ENCODE data around the gene KIR2DL4.
"Not testable (repeated sequence)": the region's sequence is repeated elsewhere in the genome, so short reads cannot be mapped to it uniquely, and the experiment has no call there.

Gene KIR2DL4

DNA sequence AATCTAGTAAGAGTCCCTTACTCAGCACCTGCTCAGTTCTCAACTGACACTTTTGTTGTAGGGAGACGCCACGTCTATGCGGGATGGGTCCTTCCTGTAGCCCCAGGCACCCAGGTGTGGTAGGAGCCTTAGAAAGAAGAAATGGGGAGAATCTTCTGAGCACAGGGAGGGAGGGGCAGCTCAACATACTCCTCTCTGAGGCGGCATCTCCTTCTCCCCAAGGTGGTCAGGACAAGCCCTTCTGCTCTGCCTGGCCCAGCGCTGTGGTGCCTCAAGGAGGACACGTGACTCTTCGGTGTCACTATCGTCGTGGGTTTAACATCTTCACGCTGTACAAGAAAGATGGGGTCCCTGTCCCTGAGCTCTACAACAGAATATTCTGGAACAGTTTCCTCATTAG lies 1.2 kb downstream of the KIR2DL4 start:
- WGBS, 2 experiments (ENCODE audit: insufficient coverage in 2 of 2), result 79 to 85% methylated on average over 7 to 9 of the region's 10 CpGs

DNA sequence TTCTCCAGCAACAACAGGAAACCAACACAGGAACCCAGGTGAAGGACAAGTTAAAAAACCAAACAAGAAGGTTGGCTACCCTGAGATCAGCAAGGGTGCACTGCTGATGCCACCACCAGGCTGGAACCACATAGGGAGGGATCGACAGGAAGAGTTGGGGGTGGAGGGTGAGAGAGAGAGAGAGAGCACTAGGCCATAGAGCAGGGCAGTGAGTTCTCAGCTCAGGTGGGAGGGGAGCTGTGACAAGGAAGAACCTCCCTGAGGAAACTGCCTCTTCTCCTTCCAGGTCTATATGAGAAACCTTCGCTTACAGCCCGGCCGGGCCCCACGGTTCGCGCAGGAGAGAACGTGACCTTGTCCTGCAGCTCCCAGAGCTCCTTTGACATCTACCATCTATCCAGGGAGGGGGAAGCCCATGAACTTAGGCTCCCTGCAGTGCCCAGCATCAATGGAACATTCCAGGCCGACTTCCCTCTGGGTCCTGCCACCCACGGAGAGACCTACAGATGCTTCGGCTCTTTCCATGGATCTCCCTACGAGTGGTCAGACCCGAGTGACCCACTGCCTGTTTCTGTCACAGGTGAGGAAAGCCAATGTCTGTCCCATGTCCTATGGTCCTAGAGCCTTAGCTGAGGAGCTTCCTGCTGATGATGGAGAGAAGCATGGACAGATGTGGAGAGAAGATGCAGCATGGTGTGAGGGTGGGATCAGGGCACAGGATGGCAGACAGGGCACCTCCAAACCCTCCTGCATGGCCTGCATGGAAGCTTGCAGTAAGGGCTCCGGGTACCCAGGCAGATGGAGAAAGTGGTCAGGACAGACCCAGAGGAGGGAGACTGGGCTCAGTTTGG lies 2.5 kb downstream of the KIR2DL4 start:
- H3K4me1 ChIP-seq (ENCODE audit: control insufficient read depth, insufficient read depth, low read length, poor library complexity, severe bottlenecking), result no peaks in the 10 kb centered on the region
- 71 to 80% methylated on average over 10 to 13 of the region's 14 CpGs for WGBS, 2 experiments (ENCODE audit: insufficient coverage in 2 of 2)
- no peaks in the 10 kb centered on the region for H3K36me3 ChIP-seq (ENCODE audit: control insufficient read depth, insufficient read depth, low read length)
- peaks cover 64% of the 10 kb centered on the region for H3K9me3 ChIP-seq (ENCODE audit: control insufficient read depth, low read length)
- no peak overlapping the region for H3K4me3 ChIP-seq (ENCODE audit: extremely low read depth, insufficient read depth, low read length, poor library complexity, severe bottlenecking)
- H3K27ac ChIP-seq (ENCODE audit: low read depth, low read length, severe bottlenecking), result no peak overlapping the region

More for the DNA sequence above, 1.2 kb downstream of the KIR2DL4 start:
- Histone ChIP-seq H3K9me3 (ENCODE audit: control insufficient read depth, low read length) (peaks cover 53% of the 10 kb centered on the region), H3K4me3 (ENCODE audit: extremely low read depth, insufficient read depth, low read length, poor library complexity, severe bottlenecking) (no peak overlapping the region), H3K27ac (ENCODE audit: low read depth, low read length, severe bottlenecking) (no peak overlapping the region), H3K4me1 (ENCODE audit: control insufficient read depth, insufficient read depth, low read length, poor library complexity, severe bottlenecking) (no peaks in the 10 kb centered on the region), H3K36me3 (ENCODE audit: control insufficient read depth, insufficient read depth, low read length) (no peaks in the 10 kb centered on the region)

DNA sequence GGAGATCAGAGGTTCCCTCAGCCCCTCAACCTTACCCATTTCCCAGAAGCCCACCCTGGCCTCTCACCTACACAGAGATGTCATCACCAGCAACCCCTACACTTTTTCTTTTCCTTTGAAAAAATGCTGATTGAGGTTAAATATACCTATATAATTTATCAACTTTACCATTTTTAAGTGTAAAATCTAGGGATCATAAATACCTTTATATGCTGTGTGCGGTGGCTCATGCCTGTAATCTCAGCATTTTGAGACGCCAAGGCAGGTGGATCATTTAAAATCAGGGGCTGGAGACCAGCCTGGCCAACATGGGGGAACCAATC lies 3.1 kb downstream of the KIR2DL4 start:
- WGBS, 2 experiments (ENCODE audit: insufficient coverage in 2 of 2), result 58% methylated on average over 2 of the region's 2 CpGs; no CpG with 5 or more reads in 1 of the 2 experiments
- H3K36me3 ChIP-seq (ENCODE audit: control insufficient read depth, insufficient read depth, low read length), result no peaks in the 10 kb centered on the region

DNA sequence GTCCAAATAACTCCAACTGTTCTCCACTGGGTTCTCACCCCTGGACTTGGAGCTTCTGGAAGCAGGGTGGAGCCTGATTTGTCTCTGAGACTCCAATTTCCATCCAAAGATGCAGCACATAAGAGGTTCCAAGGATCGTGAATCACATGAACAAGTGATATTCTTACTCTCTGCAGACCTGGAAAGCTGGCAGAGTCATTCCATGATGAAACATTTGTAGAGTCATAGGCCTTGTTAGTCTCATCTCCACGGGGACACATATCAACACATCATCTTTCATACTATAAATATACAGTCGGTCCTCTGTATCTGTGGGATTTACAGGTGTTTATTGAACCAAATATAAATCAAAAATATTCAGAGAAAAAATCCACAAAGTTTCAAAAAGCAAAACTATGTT lies 11.2 kb downstream of the KIR2DL4 start:
- not testable (repeated sequence) for H3K4me1 ChIP-seq (ENCODE audit: control insufficient read depth, insufficient read depth, low read length, poor library complexity, severe bottlenecking); H3K27ac ChIP-seq (ENCODE audit: low read depth, low read length, severe bottlenecking); H3K36me3 ChIP-seq (ENCODE audit: control insufficient read depth, insufficient read depth, low read length); H3K4me3 ChIP-seq (ENCODE audit: extremely low read depth, insufficient read depth, low read length, poor library complexity, severe bottlenecking)
- WGBS, 2 experiments (ENCODE audit: insufficient coverage in 2 of 2), result no CpG with 5 or more reads among the region's 3 CpGs
- H3K9me3 ChIP-seq (ENCODE audit: control insufficient read depth, low read length), result peaks cover 67% of the 10 kb centered on the region

More for the DNA sequence above, 3.1 kb downstream of the KIR2DL4 start:
- H3K9me3 ChIP-seq (ENCODE audit: control insufficient read depth, low read length), result peaks cover 68% of the 10 kb centered on the region
- H3K27ac ChIP-seq (ENCODE audit: low read depth, low read length, severe bottlenecking), result no peak overlapping the region
- no peak overlapping the region for H3K4me3 ChIP-seq (ENCODE audit: extremely low read depth, insufficient read depth, low read length, poor library complexity, severe bottlenecking)
- no peaks in the 10 kb centered on the region for H3K4me1 ChIP-seq (ENCODE audit: control insufficient read depth, insufficient read depth, low read length, poor library complexity, severe bottlenecking)

DNA sequence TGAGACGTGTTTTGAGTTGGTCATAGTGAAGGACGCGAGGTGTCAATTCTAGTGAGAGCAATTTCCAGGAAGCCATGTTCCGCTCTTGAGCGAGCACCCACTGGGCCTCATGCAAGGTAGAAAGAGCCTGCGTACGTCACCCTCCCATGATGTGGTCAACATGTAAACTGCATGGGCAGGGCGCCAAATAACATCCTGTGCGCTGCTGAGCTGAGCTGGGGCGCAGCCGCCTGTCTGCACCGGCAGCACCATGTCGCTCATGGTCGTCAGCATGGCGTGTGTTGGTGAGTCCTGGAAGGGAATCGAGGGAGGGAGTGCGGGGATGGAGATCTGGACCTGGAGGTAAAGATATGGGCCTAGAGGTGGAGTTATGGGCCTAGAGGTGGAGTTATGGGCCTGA lies 12.8 kb downstream of the KIR2DL4 start, which contains the start of gene KIR3DL1:
Gene KIR3DL1, plus strand, starts transcription at position 218 of the 400 bp plus-strand sequence.
- WGBS, 2 experiments (ENCODE audit: insufficient coverage in 2 of 2), result 77 to 78% methylated on average over 4 to 10 of the region's 17 CpGs
- H3K4me3 ChIP-seq (ENCODE audit: extremely low read depth, insufficient read depth, low read length, poor library complexity, severe bottlenecking), result not testable (repeated sequence)

DNA sequence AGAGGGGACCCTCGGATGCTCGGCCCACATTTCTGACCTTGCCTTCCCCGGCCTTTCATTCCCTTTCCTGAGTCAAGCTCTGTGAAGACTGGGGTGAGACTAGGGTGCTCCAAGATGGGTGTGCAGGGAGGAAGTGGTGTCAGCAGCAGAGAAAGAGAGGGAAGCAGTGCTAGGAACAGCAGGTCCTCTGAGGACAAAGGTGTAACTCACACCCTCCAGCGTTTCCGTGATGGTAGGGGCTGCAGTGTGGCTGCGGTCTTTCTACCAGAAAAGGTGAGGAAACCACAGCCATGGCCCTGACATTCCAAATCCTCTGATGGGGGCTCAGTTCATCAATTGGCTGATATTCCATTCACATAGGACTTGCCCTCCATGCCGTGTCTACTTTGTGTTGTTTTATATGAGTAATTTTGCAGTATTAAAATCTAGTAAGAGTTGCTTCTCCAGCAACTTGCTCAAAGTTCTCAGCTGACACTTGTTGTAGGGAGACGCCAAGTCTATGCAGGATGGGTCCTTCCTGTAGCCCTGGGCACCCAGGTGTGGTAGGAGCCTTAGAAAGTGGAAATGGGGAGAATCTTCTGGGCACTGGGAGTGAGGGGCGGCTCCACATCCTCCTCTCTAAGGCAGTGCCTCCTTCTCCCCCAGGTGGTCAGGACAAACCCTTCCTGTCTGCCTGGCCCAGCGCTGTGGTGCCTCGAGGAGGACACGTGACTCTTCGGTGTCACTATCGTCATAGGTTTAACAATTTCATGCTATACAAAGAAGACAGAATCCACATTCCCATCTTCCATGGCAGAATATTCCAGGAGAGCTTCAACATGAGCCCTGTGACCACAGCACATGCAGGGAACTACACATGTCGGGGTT lies 14.5 kb downstream of the KIR2DL4 start:
- WGBS, 2 experiments (ENCODE audit: insufficient coverage in 2 of 2), result 79 to 80% methylated on average over 7 to 11 of the region's 15 CpGs
- no peaks in the 10 kb centered on the region for H3K4me1 ChIP-seq (ENCODE audit: control insufficient read depth, insufficient read depth, low read length, poor library complexity, severe bottlenecking)
- H3K4me3 ChIP-seq (ENCODE audit: extremely low read depth, insufficient read depth, low read length, poor library complexity, severe bottlenecking), result no peak overlapping the region
- no peaks in the 10 kb centered on the region for H3K36me3 ChIP-seq (ENCODE audit: control insufficient read depth, insufficient read depth, low read length)
- no peak overlapping the region for H3K27ac ChIP-seq (ENCODE audit: low read depth, low read length, severe bottlenecking)
- peaks cover 42% of the 10 kb centered on the region for H3K9me3 ChIP-seq (ENCODE audit: control insufficient read depth, low read length)

More for the DNA sequence above, 12.8 kb downstream of the KIR2DL4 start, which contains the start of gene KIR3DL1:
- H3K36me3 ChIP-seq (ENCODE audit: control insufficient read depth, insufficient read depth, low read length); H3K27ac ChIP-seq (ENCODE audit: low read depth, low read length, severe bottlenecking); H3K4me1 ChIP-seq (ENCODE audit: control insufficient read depth, insufficient read depth, low read length, poor library complexity, severe bottlenecking): not testable (repeated sequence)
- H3K9me3 ChIP-seq (ENCODE audit: control insufficient read depth, low read length), result peaks cover 57% of the 10 kb centered on the region

DNA sequence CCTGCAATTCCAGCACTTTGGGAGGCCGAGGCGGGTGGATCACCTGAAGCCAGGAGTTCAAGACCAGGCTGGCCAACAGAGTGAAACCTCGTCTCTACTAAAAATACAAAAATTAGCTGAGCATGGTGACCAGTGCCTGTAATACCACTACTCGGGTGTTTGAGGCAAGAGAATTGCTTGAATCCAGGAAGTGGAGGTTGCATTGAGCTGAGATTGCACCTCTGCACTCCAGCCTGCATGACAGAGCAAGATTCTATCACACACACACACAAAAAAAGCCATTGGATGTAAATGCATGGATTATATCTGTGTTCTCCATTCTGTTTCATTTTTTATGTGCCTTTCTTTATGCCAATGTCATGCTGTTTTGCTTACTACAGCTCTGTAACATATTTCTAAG lies 21.0 kb downstream of the KIR2DL4 start:
- not testable (repeated sequence) for H3K4me1 ChIP-seq (ENCODE audit: control insufficient read depth, insufficient read depth, low read length, poor library complexity, severe bottlenecking); H3K9me3 ChIP-seq (ENCODE audit: control insufficient read depth, low read length); H3K4me3 ChIP-seq (ENCODE audit: extremely low read depth, insufficient read depth, low read length, poor library complexity, severe bottlenecking); H3K36me3 ChIP-seq (ENCODE audit: control insufficient read depth, insufficient read depth, low read length); H3K27ac ChIP-seq (ENCODE audit: low read depth, low read length, severe bottlenecking)
- WGBS, 2 experiments (ENCODE audit: insufficient coverage in 2 of 2), result 50% methylated on average over 1 to 2 of the region's 4 CpGs

DNA sequence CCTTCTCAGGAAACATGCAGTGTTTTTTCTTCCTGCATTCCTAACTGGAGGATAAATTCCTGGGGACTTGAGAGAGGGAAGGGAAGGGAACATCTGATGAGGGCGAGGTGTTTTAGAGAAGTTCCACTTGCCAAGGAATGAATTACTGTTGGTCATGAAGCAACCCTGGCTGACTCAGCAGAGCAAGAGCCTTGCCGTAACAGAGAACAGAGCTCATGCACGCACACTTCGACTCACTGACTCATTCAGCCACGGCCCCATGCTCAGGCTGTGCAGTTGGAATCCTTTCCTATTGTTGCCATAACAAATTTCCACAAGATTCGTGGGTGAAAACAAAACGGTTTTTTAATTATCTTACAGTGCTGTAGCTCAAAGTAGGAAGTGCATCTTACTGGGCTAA lies 21.9 kb downstream of the KIR2DL4 start:
- 55 to 68% methylated on average over 4 of the region's 7 CpGs for WGBS, 2 experiments (ENCODE audit: insufficient coverage in 2 of 2)

DNA sequence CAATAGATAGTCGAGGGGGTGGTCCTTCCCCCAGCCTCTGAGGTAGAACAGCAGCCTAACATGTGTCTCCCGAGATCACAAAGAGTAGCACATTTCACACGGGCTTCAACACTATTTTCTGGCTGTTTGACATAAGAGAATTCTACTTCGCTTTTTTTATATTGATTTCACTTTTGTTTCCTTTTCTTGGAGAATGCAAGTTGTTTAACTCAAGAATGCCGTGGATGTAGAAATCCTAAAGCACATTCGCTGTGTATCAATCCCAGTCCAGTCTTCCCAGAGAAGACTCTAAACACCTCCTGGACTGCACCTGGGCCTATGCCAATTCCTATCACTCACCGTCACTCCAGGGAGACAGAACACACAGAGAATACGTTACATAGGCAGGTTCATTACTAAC lies 24.7 kb downstream of the KIR2DL4 start:
- not testable (repeated sequence) for H3K27ac ChIP-seq (ENCODE audit: low read depth, low read length, severe bottlenecking); H3K4me1 ChIP-seq (ENCODE audit: control insufficient read depth, insufficient read depth, low read length, poor library complexity, severe bottlenecking); H3K36me3 ChIP-seq (ENCODE audit: control insufficient read depth, insufficient read depth, low read length); H3K9me3 ChIP-seq (ENCODE audit: control insufficient read depth, low read length); H3K4me3 ChIP-seq (ENCODE audit: extremely low read depth, insufficient read depth, low read length, poor library complexity, severe bottlenecking)
- 55 to 85% methylated on average over 2 to 5 of the region's 8 CpGs for WGBS, 2 experiments (ENCODE audit: insufficient coverage in 2 of 2)

More for the DNA sequence above, 21.9 kb downstream of the KIR2DL4 start:
- H3K36me3 ChIP-seq (ENCODE audit: control insufficient read depth, insufficient read depth, low read length); H3K4me3 ChIP-seq (ENCODE audit: extremely low read depth, insufficient read depth, low read length, poor library complexity, severe bottlenecking); H3K9me3 ChIP-seq (ENCODE audit: control insufficient read depth, low read length); H3K27ac ChIP-seq (ENCODE audit: low read depth, low read length, severe bottlenecking); H3K4me1 ChIP-seq (ENCODE audit: control insufficient read depth, insufficient read depth, low read length, poor library complexity, severe bottlenecking): not testable (repeated sequence)

DNA sequence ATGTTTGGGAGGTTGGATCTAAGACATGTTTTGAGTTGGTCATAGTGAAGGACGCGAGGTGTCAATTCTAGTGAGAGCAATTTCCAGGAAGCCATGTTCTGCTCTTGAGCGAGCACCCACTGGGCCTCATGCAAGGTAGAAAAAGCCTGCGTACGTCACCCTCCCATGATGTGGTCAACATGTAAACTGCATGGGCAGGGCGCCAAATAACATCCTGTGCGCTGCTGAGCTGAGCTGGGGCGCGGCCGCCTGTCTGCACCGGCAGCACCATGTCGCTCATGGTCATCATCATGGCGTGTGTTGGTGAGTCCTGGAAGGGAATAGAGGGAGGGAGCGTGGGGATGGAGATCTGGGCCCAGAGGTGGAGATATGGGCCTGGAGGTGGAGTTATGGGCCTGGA lies 29.1 kb downstream of the KIR2DL4 start, which contains the start of gene KIR2DS4:
Gene KIR2DS4, plus strand, starts transcription at position 181 of the 400 bp plus-strand sequence.
- WGBS, 2 experiments (ENCODE audit: insufficient coverage in 2 of 2), result 83 to 94% methylated on average over 11 to 14 of the region's 14 CpGs
- H3K27ac ChIP-seq (ENCODE audit: low read depth, low read length, severe bottlenecking); H3K36me3 ChIP-seq (ENCODE audit: control insufficient read depth, insufficient read depth, low read length); H3K4me3 ChIP-seq (ENCODE audit: extremely low read depth, insufficient read depth, low read length, poor library complexity, severe bottlenecking); H3K4me1 ChIP-seq (ENCODE audit: control insufficient read depth, insufficient read depth, low read length, poor library complexity, severe bottlenecking): not testable (repeated sequence)
- H3K9me3 ChIP-seq (ENCODE audit: control insufficient read depth, low read length), result peaks cover 21% of the 10 kb centered on the region

Data from mesodermal cell (in vitro differentiated cells).